Spleen (tissue), 11 donors: ENCODE data around the gene MYCN. TPM values are rescaled to one million over a fixed set of nuclear protein-coding genes. Genes with fewer than 3 reads are reported as not detected.

Experiments
- DNase-seq: peaks from one replicate; pipeline ENCODE4 v3.0.0-alpha.2; 2020
- H3K27ac ChIP-seq, 8 donors: fragments of 200-600 bp; sonication (generic) in 7 of 8; 1 replicate in 4 of 8; 2 replicates in 4 of 8; pipeline versions ENCODE4 v1.5.0 to v1.8.0; 2016 to 2021; ENCODE audit warnings: inconsistent platforms in 4 of 8, mild to moderate bottlenecking in 4 of 8, moderate library complexity in 1 of 8
- H3K27me3 ChIP-seq, 7 donors: fragments of 200-600 bp; sonication (generic) in 6 of 7; replicated peaks in 1 of 7; 1 replicate in 4 of 7; 2 replicates in 3 of 7; pipeline versions ENCODE4 v1.5.0 to v1.8.0; 2016 to 2021; ENCODE audit warnings: inconsistent platforms in 3 of 7, mild to moderate bottlenecking in 1 of 7
- H3K36me3 ChIP-seq, 6 donors: fragments of 200-600 bp; sonication (generic) in 5 of 6; 1 replicate in 4 of 6; 2 replicates in 2 of 6; pipeline versions ENCODE4 v1.5.0 to v1.8.0; 2016 to 2021; ENCODE audit warnings: inconsistent platforms in 2 of 6
- H3K4me1 ChIP-seq, 6 donors: fragments of 200-600 bp; sonication (generic) in 5 of 6; 1 replicate in 3 of 6; 2 replicates in 3 of 6; pipeline versions ENCODE4 v1.5.0 to v1.8.0; 2016 to 2021; ENCODE audit warnings: inconsistent platforms in 3 of 6
- H3K4me3 ChIP-seq, 8 donors: fragments of 200-600 bp; sonication (generic) in 7 of 8; 1 replicate in 4 of 8; 2 replicates in 4 of 8; pipeline versions ENCODE4 v1.5.0 to v1.8.0; 2016 to 2021; ENCODE audit warnings: inconsistent platforms in 4 of 8, mild to moderate bottlenecking in 4 of 8, moderate library complexity in 2 of 8
- H3K9me3 ChIP-seq, 8 donors: fragments of 200-600 bp; sonication (generic) in 7 of 8; 1 replicate in 4 of 8; 2 replicates in 4 of 8; pipeline versions ENCODE4 v1.5.0 to v1.8.0; 2016 to 2021; ENCODE audit warnings: inconsistent platforms in 4 of 8
- CTCF ChIP-seq, 11 experiments: fragments of 200-600 bp in 7 of 11; fragments of 450-650 bp in 4 of 11; sonication (generic) in 4 of 11; IDR thresholded peaks in 8 of 11; conservative IDR thresholded peaks in 3 of 11; 1 replicate in 7 of 11; 2 replicates in 4 of 11; pipeline versions ENCODE4 v1.4.0 to v1.8.0; 2016 to 2021; ENCODE audit warnings: antibody characterized with exemption in 11 of 11, inconsistent platforms in 4 of 11, mild to moderate bottlenecking in 1 of 11
- POLR2A ChIP-seq, 3 donors: fragments of 450-650 bp; IDR thresholded peaks; one replicate each; pipeline ENCODE4 v1.5.1; 2017; ENCODE audit warnings: antibody characterized with exemption in 3 of 3, mild to moderate bottlenecking in 1 of 3
- POLR2AphosphoS5 ChIP-seq, 3 donors: sonication (generic); formaldehyde crosslinking; IDR thresholded peaks; one replicate each; pipeline ENCODE4 v1.5.1; 2017; ENCODE audit warnings: antibody characterized with exemption in 3 of 3
- WGBS, 5 donors: extraction: QIAGEN DNeasy Blood & Tissue Kit in 3 of 5; methylation state at CpG; one replicate each; pipeline versions ENCODE4 v1.1.5 to v1.1.7; 2013 to 2018; 5-methylcytosine and 5-hydroxymethylcytosine counted together
- intact Hi-C: fragments of 100-400 bp; cut with DNase I; formaldehyde crosslinking; loops from one replicate; pipeline ENCODE4 v1.15.0; 2023; ENCODE audit warnings: low total_unique reads
- polyA plus RNA-seq, 3 donors: library from polyadenylated mRNA; stranded (reverse); fragments of 200-250 nt; gene quantifications; one replicate each; pipeline ENCODE4 v1.2.1, GENCODE V29; 2013
- total RNA-seq, 7 donors: library from RNA; depleted of rRNA in 3 of 7; stranded (reverse); fragments of >200 nt in 3 of 7; fragmentation: NEBNext Ultra II Directional in 4 of 7; extraction: Animal tissue kit (Norgen Biotek cat#: 25700) in 4 of 7; gene quantifications; one replicate each; pipeline versions ENCODE4 v1.1.0 to v1.2.1, GENCODE V29; 2016 to 2021
- donor health status: healthy with polysubstance abuse.
- donor health status: DM: no; HTN: no; CAD: no; lungs with moderate emphysema.
- donor health status: DM: no; HTN: no; CAD: no.
- donor health status: Bipolar disorder and iron deficiency.
- donor health status: healthy.
- donor health status: DM: no; HTN: no; CAD: no.
- donor health status: DM: yes; HTN: yes; CAD: no.

Gene MYCN
- total and polyA plus RNA-seq, 10 donors = 0.03 to 1.3 (median 0.33) TPM; not detected in 2

GRCh38 chr2:15980605-15981098 lies 40.3 kb downstream of the MYCN start:
- TF ChIP-seq POLR2A (IDR thresholded peaks at IDR 0.05) = no peak
- TF ChIP-seq POLR2AphosphoS5 (IDR thresholded peaks at IDR 0.05) = no peak
- TF ChIP-seq CTCF (IDR thresholded peaks at IDR 0.05 in 8 of 11, conservative IDR thresholded peaks at IDR 0.05 in 3 of 11) = no peak
- H3K27me3 ChIP-seq = no peaks in the 10 kb centered on the region
- no peak overlapping the region for H3K4me3 ChIP-seq
- no peaks in the 10 kb centered on the region for H3K9me3 ChIP-seq
- DNase-seq = no peak
- intact Hi-C loops = no loop called here
- H3K36me3 ChIP-seq = no peaks in the 10 kb centered on the region
- no peaks in the 10 kb centered on the region for H3K4me1 ChIP-seq
- no peak overlapping the region for H3K27ac ChIP-seq
- 79 to 95% (median 93%) methylated on average over 9 to 14 of the region's 14 CpGs for WGBS, 5 donors

GRCh38 chr2:15981646-15982045 lies 41.3 kb downstream of the MYCN start:
- no peaks in the 10 kb centered on the region for H3K36me3 ChIP-seq
- H3K27me3 ChIP-seq = peaks cover 0 to 4% (median 0%) of the 10 kb centered on the region in 7 donors
- no peak overlapping the region for H3K27ac ChIP-seq
- H3K4me3 ChIP-seq = no peak overlapping the region
- H3K9me3 ChIP-seq = no peaks in the 10 kb centered on the region
- WGBS, 5 donors = 91 to 95% (median 94%) methylated on average over 8 of the region's 8 CpGs
- DNase-seq = no peak
- H3K4me1 ChIP-seq = no peaks in the 10 kb centered on the region
- intact Hi-C loops = no loop called here
- TF ChIP-seq POLR2AphosphoS5 (IDR thresholded peaks at IDR 0.05) = no peak
- no peak for TF ChIP-seq CTCF (IDR thresholded peaks at IDR 0.05 in 8 of 11, conservative IDR thresholded peaks at IDR 0.05 in 3 of 11)
- no peak for TF ChIP-seq POLR2A (IDR thresholded peaks at IDR 0.05)

GRCh38 chr2:15982285-15983044 lies 42.1 kb downstream of the MYCN start:
- DNase-seq = no peak
- H3K9me3 ChIP-seq = no peaks in the 10 kb centered on the region
- TF ChIP-seq POLR2AphosphoS5 (IDR thresholded peaks at IDR 0.05) (no peak), CTCF (IDR thresholded peaks at IDR 0.05 in 8 of 11, conservative IDR thresholded peaks at IDR 0.05 in 3 of 11) (no peak), POLR2A (IDR thresholded peaks at IDR 0.05) (no peak)
- H3K4me3 ChIP-seq = no peak overlapping the region
- 21 to 32% (median 28%) methylated on average over 10 of the region's 10 CpGs for WGBS, 5 donors
- intact Hi-C loops = no loop called here
- H3K27ac ChIP-seq = no peak overlapping the region
- no peaks in the 10 kb centered on the region for H3K36me3 ChIP-seq
- H3K4me1 ChIP-seq = no peaks in the 10 kb centered on the region
- H3K27me3 ChIP-seq = peaks cover 0 to 6% (median 0%) of the 10 kb centered on the region in 7 donors

- no peaks in the 10 kb centered on the region for H3K36me3 ChIP-seq
- 86 to 92% (median 89%) methylated on average over 8 of the region's 8 CpGs for whole genome bisulfite sequencing, 5 donors
- no peak overlapping the region for H3K4me3 ChIP-seq
- no peak overlapping the region for H3K27ac ChIP-seq
- H3K9me3 ChIP-seq = no peaks in the 10 kb centered on the region
- peaks cover 0 to 6% (median 0%) of the 10 kb centered on the region in 7 donors for H3K27me3 ChIP-seq
- no peak for DNase-seq
- no peaks in the 10 kb centered on the region for H3K4me1 ChIP-seq
- intact Hi-C loops = no loop called here
- TF ChIP-seq POLR2AphosphoS5 (IDR thresholded peaks at IDR 0.05) (no peak), CTCF (IDR thresholded peaks at IDR 0.05 in 8 of 11, conservative IDR thresholded peaks at IDR 0.05 in 3 of 11) (no peak), POLR2A (IDR thresholded peaks at IDR 0.05) (no peak)
These were observed 43.1 kb downstream of the MYCN start for GRCh38 chr2:15983496-15983895.
